Activated CD8-positive, alpha-beta memory T cell treated with anti-CD3 and anti-CD28 coated beads, Interleukin-2, amount 50 U/mL, for 48 hours (primary cell): ENCODE results near the gene RDH5.
A peak's percentile ranks its signal among the peaks of the same experiment; 100 is the strongest.

Source experiments
- DNase-seq: peaks from one replicate; pipeline ENCODE4 v3.0.0-alpha.2; 2020

Gene RDH5

GRCh38 chr12:55715169-55715764, 4.9 kb upstream of the RDH5 start:
- no peak for DNase-seq

GRCh38 chr12:55715833-55716581, 4.2 kb upstream of the RDH5 start, which contains the start of gene BLOC1S1:
TSS of gene BLOC1S1 (plus strand) at chr12:55716046. CDS start at chr12:55716052, 6 bp downstream.
- DNase-seq, result peak; percentile 99

DNA sequence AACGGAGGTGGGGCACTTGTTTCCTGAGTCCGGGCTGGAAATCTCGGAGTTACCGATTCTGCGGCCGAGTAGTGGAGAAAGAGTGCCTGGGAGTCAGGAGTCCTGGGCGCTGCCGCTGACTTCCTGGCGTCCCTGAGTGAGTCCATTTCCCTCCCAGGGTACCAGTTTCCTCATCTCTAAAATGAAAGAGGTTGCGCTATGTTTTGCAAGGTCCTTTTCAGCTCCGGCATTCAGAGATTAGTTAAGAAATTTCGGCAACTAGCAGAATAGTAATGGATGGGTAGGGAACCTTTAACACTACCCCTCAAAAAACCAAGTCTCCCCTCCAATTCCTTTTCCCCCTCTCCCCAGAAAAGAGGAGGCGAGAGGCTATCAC, 3.6 kb upstream of the RDH5 start:
- DNase-seq, result no peak

DNA sequence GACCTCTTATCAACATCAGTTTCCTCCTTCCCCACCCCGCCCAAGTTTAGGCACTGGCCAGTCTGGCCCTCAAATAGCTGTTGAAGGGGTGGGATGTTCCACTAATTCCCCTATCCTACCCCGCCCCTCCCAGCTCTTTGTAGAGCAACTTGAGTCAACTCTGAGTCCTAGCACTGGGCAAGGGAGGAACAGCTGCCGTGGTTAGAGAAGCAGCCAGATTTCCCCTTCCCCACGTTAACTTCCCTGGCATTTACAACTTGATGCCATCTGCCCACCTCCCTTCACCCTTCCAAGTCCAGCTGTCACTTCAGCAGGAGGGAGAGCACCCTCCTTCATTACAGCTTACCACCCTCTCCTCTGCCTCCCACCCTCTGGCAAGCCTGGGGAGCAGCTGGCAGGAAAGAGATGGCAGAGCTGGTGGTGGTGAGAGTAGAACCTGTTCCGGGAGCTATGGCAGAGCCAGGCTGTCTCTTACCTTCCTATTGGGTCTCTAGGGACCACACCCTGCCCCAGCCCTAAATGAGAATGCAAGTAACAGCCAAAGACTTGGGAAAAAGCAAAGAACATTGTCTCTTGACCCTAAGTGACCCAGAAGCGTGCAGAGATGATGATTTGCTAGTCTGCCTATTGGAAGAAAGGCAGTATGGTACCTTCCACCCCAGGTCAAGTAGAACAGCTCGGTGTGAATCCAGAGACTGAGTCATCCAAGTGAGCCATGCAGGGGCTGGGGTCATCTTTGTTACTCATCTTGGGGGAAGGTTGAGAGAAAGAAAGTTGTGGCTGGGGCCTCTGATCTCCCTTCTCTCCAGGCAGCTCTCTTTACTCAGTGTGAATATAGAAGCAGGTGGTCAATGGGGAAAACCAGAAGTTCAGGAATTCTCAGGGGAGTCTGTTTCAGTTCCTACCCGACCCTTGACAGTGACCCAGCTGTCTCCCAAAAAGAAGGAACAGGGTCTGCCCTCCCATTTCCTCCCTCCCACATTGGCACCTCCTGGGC, 2.9 kb upstream of the RDH5 start:
- DNase-seq, result no peak

DNA sequence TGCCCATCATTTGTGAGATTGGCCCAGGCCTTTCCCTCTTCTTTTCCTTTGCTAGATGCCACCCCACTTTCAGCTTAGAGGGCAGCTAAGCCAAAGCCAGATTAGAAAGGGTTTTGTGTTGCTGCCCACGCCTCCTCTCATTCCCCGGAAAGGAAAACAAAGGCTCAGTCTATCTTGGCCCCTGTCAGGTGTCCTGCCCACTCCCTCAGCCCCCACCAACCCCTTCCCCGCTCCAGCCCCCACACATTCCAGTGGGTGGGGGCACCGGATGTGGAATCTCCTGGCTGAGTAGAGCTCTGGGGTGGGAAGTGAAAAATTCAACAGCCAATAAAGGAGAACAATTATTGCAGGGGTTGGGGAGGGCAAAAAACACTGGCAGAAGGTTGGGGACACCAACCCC, 2.2 kb upstream of the RDH5 start:
- no peak for DNase-seq

- DNase-seq, result no peak
These were observed 1.4 kb upstream of the RDH5 start for GRCh38 chr12:55718624-55719275.

DNA sequence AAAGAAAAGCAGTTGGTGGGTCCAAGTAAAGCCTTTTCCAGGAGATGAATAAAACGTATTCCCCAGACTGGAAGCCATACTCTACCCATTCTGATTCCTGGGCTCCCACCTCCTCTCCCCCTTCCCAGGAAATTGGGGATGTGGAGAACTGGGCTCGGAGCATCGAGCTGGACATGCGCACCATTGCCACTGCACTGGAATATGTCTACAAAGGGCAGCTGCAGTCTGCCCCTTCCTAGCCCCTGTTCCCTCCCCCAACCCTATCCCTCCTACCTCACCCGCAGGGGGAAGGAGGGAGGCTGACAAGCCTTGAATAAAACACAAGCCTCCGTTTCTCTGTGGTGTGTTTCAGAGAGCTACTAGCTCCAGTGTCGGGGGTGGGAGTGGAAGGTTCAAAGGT, 822 bp upstream of the RDH5 start:
- no peak for DNase-seq

DNA sequence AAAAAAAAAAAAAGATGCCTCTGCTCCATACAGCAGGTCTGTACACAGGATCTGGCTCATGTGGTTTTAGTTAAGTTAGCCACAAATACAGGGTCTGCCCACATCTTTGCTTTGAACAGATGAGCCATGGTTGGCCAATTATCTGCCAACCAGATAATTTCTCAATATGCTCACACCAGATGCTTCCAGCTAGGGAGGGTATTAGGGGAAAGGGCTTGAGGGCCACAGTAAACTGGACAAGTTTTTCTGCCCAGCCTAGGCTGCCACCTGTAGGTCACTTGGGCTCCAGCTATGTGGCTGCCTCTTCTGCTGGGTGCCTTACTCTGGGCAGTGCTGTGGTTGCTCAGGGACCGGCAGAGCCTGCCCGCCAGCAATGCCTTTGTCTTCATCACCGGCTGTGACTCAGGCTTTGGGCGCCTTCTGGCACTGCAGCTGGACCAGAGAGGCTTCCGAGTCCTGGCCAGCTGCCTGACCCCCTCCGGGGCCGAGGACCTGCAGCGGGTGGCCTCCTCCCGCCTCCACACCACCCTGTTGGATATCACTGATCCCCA, 776 bp downstream of the RDH5 start:
- no peak for DNase-seq

- DNase-seq, result no peak
These were observed 1.5 kb downstream of the RDH5 start for GRCh38 chr12:55721601-55722213.

- DNase-seq, result no peak
These were observed 2.8 kb downstream of the RDH5 start for GRCh38 chr12:55722948-55723347.

DNA sequence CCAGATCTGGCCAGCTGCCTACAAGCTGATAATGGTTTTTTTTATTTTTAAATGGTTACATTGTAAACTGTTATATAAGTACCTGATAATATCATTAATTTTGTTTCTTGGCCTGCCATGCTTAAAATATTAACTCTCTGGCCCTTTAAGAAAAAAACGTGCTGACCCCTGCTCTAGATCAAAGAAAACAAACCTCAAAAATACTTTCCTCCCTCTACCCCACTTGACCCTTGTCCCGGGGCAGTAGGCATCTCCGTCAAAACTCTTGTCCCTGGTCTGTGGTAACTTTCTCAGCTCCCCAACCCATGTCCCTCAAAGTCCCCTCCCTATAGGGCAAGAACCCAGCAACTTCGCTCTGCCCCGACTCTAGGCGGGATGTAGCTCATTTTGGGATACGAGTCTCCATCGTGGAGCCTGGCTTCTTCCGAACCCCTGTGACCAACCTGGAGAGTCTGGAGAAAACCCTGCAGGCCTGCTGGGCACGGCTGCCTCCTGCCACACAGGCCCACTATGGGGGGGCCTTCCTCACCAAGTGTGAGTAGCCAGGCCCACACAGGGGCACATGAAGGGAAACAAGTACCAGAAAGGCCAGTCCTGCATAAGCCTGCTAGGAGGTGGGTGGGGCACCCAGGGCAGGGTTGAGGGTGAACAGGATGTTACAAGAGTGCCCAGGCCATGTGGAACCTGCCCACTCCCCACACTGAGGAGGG, 3.5 kb downstream of the RDH5 start:
- DNase-seq, result no peak

GRCh38 chr12:55724226-55724939, 4.2 kb downstream of the RDH5 start:
- DNase-seq, result peak; percentile 83

GRCh38 chr12:55724940-55725309, 4.7 kb downstream of the RDH5 start:
- DNase-seq, result no peak

- no peak for DNase-seq
These were observed 5.4 kb downstream of the RDH5 start for GRCh38 chr12:55725556-55725955.

DNA sequence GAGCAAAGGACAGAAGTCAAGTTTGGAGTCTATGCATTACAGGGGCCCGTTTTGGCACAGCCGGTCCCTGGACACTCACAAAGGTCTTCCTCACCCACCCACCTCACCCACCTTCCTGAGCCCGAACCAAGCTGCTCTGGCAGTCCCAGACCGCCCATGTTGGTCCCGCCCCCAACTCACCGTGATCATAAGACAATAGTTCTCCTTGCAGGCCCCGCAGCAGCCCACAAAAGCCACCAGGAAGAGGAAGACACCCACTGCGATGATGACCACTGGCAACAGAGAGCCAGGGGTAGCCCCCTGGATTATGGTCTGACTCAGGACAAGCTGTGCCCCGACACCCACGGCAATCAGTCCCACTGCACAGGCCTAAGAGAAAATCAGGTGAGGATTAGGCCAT, 6.8 kb downstream of the RDH5 start:
- no peak for DNase-seq

GRCh38 chr12:55727643-55728185, 7.5 kb downstream of the RDH5 start:
- no peak for DNase-seq

DNA sequence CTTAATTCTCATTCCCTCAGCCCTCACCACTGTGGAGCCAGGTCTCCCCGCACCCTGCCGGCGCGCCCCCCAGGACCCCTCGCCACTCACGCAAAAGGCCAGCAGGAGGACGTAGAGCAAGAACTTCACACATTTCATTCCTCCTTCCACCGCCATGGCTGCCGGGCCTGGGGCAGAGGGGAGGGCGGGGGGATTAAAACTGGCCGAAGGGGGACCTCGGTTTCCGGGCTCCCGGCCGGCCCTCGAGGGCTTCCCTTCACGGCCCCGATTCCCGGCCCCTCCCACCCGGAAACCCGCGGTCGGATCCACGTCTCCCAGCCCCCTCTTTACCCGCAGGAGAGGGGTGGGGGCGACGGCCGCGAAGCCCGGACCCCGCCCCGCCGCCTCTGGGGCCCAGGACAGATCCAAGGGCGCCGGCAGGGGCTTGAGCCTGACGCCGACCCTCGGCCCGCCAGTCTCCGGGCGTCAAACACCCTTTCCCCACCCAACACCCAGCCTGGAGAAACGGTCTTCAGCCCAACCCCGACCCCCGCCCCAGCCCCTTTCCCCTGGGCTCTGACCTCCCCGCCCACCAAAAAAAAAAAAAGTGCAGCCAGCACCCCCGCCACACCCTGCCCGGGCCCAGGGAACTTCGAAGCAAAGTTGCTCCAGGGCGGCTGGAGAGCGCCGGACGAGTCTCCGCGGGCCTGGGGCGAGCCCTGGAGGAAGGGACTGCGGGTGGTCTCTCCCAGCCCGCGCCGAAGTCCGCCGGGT, 8.2 kb downstream of the RDH5 start:
- no peak for DNase-seq

- peak; percentile 92 for DNase-seq
These were observed 9.0 kb downstream of the RDH5 start, which contains the start of gene CD63 for GRCh38 chr12:55728939-55729818. TSS of gene CD63 (minus strand) at chr12:55729009. CDS start at chr12:55728341, 668 bp downstream.
